Upper lobe of right lung (tissue), 1 donor: ENCODE data around the gene PCDHA6. TPM values are rescaled to one million over a fixed set of nuclear protein-coding genes. Genes with fewer than 3 reads are reported as not detected.
"Not testable (repeated sequence)": the region's sequence is repeated elsewhere in the genome, so short reads cannot be mapped to it uniquely, and the experiment has no call there.

Experiments
- ATAC-seq: fragments of 200-7000 bp; cut with Tn5 transposase; one replicate; pipeline ENCODE4 v1.9.1; 2020; ENCODE audit warnings: mild to moderate bottlenecking, moderate library complexity
- DNase-seq: peaks from one replicate; pipeline ENCODE4 v3.0.0-alpha.2; 2020
- H3K27ac ChIP-seq: fragments of 200-600 bp; one replicate; pipeline ENCODE4 v1.8.0; 2022
- H3K27me3 ChIP-seq: fragments of 200-600 bp; one replicate; pipeline ENCODE4 v1.8.0; 2022; ENCODE audit warnings: mild to moderate bottlenecking
- H3K36me3 ChIP-seq: fragments of 200-600 bp; one replicate; pipeline ENCODE4 v1.8.0; 2022
- H3K4me1 ChIP-seq: fragments of 200-600 bp; one replicate; pipeline ENCODE4 v1.8.0; 2022
- H3K4me3 ChIP-seq: fragments of 200-600 bp; one replicate; pipeline ENCODE4 v1.8.0; 2022; ENCODE audit warnings: mild to moderate bottlenecking
- H3K9me3 ChIP-seq: fragments of 200-600 bp; one replicate; pipeline ENCODE4 v1.8.0; 2022
- CTCF ChIP-seq: fragments of 200-600 bp; IDR thresholded peaks from one replicate; pipeline ENCODE4 v1.8.0; 2022; ENCODE audit warnings: antibody characterized with exemption
- intact Hi-C: fragments of 100-400 bp; cut with DNase I; formaldehyde crosslinking; loops from one replicate; pipeline ENCODE4 v1.11.0; 2022
- total RNA-seq: library from RNA; stranded (reverse); fragmentation: NEBNext Ultra II Directional; extraction: Animal tissue kit (Norgen Biotek cat#: 25700); gene quantifications from one replicate; pipeline ENCODE4 v1.2.1, GENCODE V29; 2021
- donor health status: DM: no; HTN: yes; CAD: no; lungs with severe emphysema.

Gene PCDHA6
- total RNA-seq, 1 donor from 2014 or later: 0.64 TPM

DNA sequence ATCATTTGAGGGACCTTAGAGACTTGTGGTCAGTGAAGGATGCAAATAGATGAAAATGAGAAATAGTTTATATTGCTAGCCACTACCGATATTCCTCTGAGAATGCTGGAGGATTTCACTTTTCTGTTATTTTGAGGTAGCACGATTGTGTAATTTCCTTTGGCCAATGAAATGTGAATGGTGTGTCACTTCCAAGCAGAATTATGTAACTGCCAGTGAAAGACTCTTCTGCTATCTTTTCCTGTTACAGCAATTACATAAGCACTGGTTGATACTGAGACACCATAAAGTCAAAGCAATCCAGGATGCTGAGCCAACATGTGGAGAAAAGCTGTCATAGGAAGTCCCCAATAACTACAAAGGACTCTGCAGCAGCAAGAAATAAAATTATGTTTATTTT, 36.7 kb upstream of the PCDHA6 start:
- ATAC-seq: no peak
- TF ChIP-seq CTCF: no peak
- H3K9me3 ChIP-seq: peaks cover 8% of the 10 kb centered on the region
- H3K4me1 ChIP-seq: no peaks in the 10 kb centered on the region
- no peak overlapping the region for H3K27ac ChIP-seq
- no peak for DNase-seq
- H3K4me3 ChIP-seq: no peak overlapping the region
- no peaks in the 10 kb centered on the region for H3K36me3 ChIP-seq
- intact Hi-C loops: no loop called here
- H3K27me3 ChIP-seq: peaks cover 39% of the 10 kb centered on the region

DNA sequence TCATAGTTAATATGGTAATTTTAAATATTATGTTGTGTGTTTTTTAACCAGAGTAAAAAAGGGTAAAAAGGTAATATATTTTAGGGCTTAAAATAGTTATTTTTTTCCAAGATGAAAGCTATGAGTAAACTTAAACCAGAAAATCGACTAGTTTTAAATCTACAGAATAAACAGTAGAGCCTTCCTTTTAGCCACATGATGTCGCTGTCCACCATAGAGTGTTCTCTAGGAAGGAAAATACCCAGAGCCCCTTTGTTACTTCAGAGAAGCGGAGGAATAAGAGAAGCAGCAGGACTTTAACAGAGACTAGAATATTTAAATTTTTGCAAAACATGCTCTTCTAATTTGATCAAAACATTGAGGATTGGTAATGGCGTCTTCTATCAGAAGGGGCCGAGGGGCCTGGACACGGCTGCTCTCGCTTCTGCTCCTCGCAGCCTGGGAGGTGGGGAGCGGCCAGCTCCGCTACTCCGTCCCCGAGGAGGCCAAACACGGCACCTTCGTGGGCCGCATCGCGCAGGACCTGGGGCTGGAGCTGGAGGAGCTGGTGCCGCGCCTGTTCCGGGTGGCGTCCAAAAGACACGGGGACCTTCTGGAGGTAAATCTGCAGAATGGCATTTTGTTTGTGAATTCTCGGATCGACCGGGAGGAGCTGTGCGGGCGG, 33.0 kb upstream of the PCDHA6 start, which contains the start of gene PCDHA2:
Gene PCDHA2, plus strand, starts transcription at position 258 of the 664 bp plus-strand sequence.
- Histone ChIP-seq H3K36me3 (no peaks in the 10 kb centered on the region), H3K4me1 (no peaks in the 10 kb centered on the region), H3K9me3 (peaks cover 8% of the 10 kb centered on the region), H3K4me3 (peak within 1 kb of the TSS; percentile 30), H3K27me3 (peaks cover 17% of the 10 kb centered on the region), H3K27ac (no peak within 1 kb of the TSS)
- DNase-seq (no peak), ATAC-seq (no peak)
- TF ChIP-seq CTCF: peak; percentile 28
- intact Hi-C loops: no loop called here

DNA sequence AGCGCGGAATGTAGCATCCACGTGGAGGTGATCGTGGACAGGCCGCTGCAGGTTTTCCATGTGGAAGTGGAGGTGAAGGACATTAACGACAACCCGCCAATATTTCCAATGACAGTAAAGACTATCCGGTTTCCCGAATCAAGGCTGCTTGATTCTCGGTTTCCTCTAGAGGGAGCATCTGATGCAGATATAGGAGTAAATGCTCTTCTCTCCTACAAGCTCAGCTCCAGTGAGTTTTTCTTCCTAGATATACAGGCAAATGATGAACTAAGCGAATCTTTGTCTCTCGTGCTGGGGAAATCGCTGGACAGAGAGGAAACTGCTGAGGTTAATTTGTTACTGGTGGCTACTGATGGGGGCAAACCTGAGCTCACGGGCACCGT, 32.5 kb upstream of the PCDHA6 start:
- intact Hi-C loops: no loop called here
- peak overlapping the region; percentile 30 for H3K4me3 ChIP-seq
- DNase-seq (no peak), ATAC-seq (no peak)
- no peak overlapping the region for H3K27ac ChIP-seq
- peaks cover 8% of the 10 kb centered on the region for H3K9me3 ChIP-seq
- H3K4me1 ChIP-seq: no peaks in the 10 kb centered on the region
- TF ChIP-seq CTCF: peak; percentile 15
- peaks cover 12% of the 10 kb centered on the region for H3K27me3 ChIP-seq
- H3K36me3 ChIP-seq: no peaks in the 10 kb centered on the region

DNA sequence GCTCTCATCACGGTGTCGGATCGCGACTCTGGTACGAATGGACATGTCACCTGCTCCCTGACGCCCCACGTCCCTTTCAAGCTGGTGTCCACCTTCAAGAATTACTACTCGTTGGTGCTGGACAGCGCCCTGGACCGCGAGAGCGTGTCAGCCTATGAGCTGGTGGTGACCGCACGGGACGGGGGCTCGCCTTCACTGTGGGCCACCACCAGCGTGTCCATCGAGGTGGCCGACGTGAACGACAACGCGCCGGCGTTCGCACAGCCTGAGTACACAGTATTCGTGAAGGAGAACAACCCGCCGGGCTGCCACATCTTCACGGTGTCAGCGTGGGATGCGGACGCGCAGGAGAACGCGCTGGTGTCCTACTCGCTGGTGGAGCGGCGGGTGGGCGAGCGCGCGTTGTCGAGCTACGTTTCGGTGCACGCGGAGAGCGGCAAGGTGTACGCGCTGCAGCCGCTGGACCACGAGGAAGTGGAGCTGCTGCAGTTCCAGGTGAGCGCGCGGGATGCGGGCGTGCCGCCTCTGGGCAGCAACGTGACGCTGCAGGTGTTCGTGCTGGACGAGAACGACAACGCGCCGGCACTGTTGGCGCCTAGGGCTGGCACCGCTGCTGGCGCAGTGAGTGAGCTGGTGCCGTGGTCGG, 31.6 kb upstream of the PCDHA6 start:
- ATAC-seq, intact Hi-C loops: not testable (repeated sequence)

DNA sequence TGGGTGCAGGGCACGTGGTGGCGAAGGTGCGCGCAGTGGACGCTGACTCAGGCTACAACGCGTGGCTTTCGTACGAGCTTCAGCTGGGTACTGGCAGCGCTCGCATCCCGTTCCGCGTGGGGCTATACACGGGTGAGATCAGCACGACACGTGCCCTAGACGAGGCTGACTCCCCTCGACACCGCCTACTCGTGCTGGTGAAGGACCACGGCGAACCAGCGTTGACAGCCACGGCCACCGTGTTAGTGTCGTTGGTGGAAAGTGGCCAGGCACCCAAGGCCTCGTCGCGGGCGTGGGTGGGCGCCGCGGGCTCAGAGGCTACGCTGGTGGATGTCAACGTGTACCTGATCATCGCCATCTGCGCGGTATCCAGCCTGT, 31.1 kb upstream of the PCDHA6 start:
- DNase-seq (no peak), ATAC-seq (no peak)
- TF ChIP-seq CTCF: no peak
- H3K4me3 ChIP-seq: no peak overlapping the region
- H3K9me3 ChIP-seq: peaks cover 8% of the 10 kb centered on the region
- H3K27ac ChIP-seq: no peak overlapping the region
- no peaks in the 10 kb centered on the region for H3K4me1 ChIP-seq
- peaks cover 15% of the 10 kb centered on the region for H3K27me3 ChIP-seq
- intact Hi-C loops: no loop called here
- no peaks in the 10 kb centered on the region for H3K36me3 ChIP-seq

More for the DNA sequence above, 31.6 kb upstream of the PCDHA6 start:
- H3K36me3 ChIP-seq, H3K9me3 ChIP-seq, H3K27ac ChIP-seq, H3K4me1 ChIP-seq, DNase-seq, H3K4me3 ChIP-seq: not testable (repeated sequence)
- H3K27me3 ChIP-seq: peaks cover 12% of the 10 kb centered on the region

- peak within 1 kb of the TSS; percentile 43 for H3K4me3 ChIP-seq
- intact Hi-C loops: no loop called here
- ATAC-seq: no peak
- no peaks in the 10 kb centered on the region for H3K9me3 ChIP-seq
- no peak within 1 kb of the TSS for H3K27ac ChIP-seq
- no peaks in the 10 kb centered on the region for H3K4me1 ChIP-seq
- TF ChIP-seq CTCF: peak; percentile 42
- peaks cover 10% of the 10 kb centered on the region for H3K27me3 ChIP-seq
- H3K36me3 ChIP-seq: no peaks in the 10 kb centered on the region
- DNase-seq: no peak
These were observed 26.8 kb upstream of the PCDHA6 start, which contains the start of gene PCDHA3 for GRCh38 chr5:140800816-140801493. Gene PCDHA3 (plus strand): TSS chr5:140801057.
